Cardiac septum (tissue), 1 donor: ENCODE measurements around the gene CELA2B. TPM values are rescaled to one million over a fixed set of nuclear protein-coding genes. Genes with fewer than 3 reads are reported as not detected.
"Not testable (repeated sequence)": the region's sequence is repeated elsewhere in the genome, so short reads cannot be mapped to it uniquely, and the experiment has no call there.

Experiments used
- DNase-seq: peaks from one replicate; pipeline ENCODE4 v3.0.0-alpha.2; 2020; ENCODE audit warnings: low spot score
- intact Hi-C: fragments of 100-400 bp; cut with DNase I; formaldehyde crosslinking; loops from one replicate; pipeline ENCODE4 v1.14.0; 2022
- total RNA-seq: library from RNA; stranded (reverse); fragmentation: NEBNext Ultra II Directional; extraction: Animal tissue kit (Norgen Biotek cat#: 25700); gene quantifications from one replicate; pipeline ENCODE4 v1.2.1, GENCODE V29; 2021
- donor health status: DM: no; HTN: no; CAD: no.

CELA2B gene
- total RNA-seq, 1 donor from 2014 or later = not detected

DNA sequence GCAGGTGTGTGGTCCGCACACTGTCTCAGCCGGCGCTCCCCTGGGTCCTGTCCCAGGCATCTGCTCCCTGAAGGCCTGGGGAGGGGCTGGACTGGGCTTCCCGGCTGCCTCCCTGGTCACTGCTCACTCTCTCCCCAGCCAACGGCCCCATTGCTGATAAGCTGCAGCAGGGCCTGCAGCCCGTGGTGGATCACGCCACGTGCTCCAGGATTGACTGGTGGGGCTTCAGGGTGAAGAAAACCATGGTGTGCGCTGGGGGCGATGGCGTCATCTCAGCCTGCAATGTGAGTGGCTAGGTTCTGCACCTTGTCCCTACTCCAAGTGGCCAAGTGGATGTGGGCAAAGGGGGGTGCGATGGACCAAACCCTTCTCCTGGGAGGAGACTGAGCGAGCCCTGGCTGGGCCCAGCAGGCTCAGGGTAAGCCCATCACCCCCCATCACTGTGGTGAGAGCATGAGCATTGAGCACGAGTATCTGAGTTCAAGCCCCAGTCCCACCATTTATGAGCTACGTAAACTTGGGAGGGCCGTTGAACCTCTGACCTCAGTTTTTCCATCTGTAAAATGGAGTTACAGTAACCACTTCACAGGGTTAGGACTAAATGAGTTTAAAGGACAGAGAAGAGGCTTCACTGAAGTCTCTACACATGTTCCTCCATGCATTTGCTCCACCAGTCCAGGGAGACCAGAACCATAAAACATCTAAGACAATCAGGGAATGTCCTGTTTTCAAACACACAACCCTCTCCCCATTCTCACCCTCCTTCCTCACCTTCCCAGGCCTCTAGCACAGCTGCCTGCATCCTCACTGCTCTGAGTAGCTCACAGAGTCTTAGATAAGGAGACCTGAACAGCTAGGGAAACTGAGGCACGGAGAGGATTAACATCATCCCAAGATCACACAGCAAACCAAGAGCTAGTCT lies 31.2 kb upstream of the CELA2B start:
- intact Hi-C loops = no loop called here
- DNase-seq = no peak

DNA sequence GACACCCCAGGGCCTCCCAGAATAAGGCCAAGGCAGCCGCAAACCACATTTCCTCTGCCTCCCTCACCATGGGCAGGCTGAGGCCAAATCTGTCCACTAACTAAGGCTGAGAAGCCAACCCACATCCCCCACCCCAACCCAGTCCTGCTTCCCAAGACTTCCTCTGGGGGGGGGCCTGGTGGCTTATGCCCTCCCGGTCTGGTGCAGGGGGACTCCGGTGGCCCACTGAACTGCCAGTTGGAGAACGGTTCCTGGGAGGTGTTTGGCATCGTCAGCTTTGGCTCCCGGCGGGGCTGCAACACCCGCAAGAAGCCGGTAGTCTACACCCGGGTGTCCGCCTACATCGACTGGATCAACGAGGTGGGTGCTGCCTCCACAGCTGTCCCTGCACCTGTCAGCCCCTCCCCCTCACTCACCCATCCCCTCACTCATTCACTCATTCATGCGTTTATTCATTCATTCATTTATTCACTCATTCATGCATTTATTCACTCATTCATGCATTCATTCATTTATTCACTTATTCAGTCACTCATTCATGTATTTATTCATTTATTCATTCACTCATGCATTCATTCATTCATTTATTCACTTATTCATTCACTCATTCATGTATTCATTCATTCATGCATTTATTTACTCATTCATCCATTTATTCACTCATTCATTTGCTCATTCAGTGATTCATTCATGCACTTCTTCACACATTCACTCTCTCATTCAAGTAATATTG lies 30.3 kb upstream of the CELA2B start:
- no peak for DNase-seq
- intact Hi-C loops = no loop called here

DNA sequence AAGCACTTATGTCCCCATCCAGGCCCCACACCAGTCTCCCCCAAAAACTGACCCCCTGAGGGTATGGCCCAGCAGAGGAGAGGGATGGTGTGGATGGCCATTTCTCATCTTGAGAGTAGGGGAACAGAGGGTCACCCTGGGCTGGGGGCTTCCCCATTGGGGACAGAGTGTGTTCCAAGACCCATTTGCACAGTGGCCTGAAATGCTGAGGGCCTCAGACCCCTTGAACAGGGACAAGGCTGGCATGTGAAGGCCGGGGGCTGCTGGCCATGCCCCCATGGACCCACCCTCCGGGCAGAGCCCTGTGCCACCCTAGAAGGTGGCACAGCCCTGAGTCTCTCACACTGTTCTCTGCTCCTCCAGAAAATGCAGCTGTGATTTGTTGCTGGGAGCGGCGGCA lies 29.7 kb upstream of the CELA2B start:
- intact Hi-C loops = no loop called here
- no peak for DNase-seq

DNA sequence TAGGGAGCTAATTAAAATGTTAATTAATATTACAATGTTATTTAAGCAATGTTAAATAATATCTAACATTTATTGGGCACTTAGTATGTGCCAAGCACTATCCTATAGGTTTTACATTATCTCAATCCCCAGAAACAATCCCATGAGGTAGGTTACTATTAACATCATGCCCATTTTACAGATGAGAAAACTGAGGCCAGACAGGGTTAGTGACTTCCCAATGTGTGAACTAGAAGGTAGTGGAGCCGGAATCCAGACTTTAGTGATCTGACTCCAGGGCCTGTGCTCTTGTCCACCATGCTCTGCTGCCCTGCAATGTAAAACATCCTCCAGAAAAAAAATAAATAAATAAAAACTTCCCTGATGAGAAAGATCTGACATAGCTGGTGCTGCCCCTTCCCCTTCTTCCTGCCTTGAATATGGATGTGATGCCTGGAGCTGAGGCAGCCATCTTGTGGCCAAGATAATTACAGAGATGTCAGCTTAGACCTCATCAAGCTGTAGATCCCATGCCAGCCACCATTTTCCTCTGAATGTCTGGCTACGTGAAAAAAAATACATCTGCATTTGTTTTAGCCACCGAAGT lies 26.9 kb upstream of the CELA2B start:
- intact Hi-C loops = no loop called here
- no peak for DNase-seq

DNA sequence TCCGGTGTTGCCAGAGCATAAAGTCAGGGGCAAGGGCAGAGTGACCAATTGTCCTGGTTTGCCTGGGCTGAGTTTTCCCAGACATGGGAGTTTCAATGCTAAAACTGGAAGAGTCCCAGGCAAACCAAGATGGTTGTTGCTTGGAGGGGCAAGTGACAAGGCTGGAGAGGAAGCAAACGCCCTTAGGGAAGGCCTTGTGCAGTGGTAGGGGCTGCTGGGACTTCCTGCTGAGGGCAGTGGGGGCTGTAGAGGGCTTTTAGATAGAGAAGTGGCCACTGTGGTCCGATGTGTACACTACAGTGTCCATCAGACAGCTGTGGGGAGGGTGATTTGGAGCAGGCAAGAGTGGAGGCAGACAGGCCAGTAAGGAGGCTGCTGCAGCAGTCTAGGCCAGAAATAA lies 26.3 kb upstream of the CELA2B start:
- DNase-seq = no peak
- intact Hi-C loops = no loop called here

DNA sequence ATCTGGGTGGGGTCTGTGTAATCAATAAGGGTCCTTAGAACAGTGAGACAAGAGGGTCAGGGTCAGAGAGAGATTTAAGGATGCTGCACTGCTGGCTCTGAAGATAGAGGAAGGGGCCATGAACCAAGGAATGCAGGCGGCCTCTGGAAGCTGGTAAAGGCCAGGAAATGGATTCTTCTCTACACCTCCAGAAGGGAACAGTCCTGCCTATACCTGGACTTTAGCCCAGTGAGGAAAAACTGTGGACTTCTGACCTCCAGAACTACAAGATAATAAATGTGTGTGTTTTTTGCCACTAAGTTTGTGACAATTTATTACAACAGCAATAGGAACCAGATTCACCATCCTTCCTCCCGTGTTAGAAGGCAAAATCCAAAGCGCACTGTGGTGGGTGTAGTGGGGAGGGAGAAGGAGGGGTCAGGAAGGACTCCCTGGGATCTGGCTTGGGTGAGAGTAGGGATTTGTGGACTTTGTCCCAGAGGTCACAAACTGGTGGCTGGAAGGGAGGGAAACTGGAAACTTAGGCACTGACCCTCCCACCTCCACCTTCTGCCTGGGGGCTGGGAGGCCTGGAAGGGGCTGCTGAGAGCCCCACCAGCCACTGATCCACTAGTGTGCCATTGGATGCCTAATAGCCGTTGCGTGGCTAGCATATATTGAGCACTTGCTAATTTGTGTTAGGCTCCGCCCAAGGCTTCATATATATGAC lies 24.7 kb upstream of the CELA2B start:
- DNase-seq = no peak
- intact Hi-C loops = no loop called here

DNA sequence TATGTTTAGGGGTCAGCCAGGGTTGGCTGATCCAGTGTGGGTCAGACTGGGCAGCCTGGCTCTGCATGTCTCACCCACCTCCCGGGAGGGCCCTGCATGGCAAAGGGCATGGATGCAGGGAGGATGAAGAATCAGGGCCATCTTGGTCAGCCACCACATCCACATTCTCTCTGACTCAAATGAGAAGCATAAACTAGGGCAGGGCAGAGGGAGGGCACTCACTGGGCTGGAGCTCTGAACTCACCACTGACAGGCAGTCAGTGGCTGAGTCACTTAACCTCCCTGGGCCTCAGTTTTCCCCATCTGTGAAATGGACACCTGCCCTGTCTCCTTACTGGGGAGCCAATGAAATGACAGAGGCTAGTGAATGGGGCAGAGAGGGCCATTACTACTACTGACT lies 23.7 kb upstream of the CELA2B start:
- intact Hi-C loops = no loop called here
- DNase-seq = no peak

DNA sequence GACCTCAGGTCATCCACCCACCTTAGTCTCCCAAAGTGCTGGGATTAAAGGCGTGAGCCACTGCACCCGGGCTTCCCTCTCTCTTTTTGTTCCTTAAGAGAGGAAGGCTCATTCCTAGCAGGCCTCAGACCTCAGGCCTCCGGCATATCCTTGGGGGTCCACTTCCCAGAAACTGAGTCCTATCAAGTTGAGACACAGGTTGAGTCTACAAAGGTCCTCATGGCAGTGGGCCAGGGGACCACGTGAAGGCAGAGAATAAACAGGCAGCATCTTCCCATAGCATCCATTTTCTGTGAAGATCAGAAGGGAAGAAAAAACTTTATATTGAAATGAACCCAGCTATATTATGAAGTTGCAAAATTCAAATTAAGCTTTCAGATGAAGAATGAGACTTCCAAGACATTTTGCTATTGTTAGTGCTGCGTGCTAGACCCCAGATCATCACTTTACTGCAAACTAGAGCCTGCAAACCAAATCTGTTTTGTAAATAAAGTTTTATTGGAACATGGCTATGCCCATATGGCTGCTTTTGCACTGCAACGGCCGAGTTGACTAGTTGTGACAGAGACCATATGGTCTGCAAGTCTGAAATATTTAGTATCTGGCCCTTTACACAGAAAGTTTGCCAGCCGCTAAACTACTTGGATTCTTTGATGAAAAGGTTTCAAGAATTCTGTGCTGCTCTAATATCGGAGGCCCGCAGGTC lies 22.9 kb upstream of the CELA2B start:
- DNase-seq = no peak
- intact Hi-C loops = no loop called here

DNA sequence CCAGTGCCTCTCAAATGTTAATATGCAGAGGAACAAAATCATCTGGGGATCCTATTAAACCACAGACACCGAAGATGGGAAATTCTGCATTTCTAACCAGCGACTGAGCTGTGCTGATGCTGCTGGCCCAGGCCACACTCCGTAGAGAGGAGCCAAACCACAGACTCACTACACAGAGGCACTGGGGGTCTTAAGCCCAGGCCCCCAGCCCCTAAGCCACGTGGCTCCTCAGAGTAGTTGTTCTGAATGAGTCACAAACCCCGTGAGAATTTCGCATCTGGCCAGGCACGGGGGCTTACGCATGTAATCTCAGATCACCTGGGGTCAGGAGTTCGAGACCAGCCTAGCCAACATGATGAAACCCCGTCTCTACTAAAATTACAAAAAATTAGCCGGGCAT lies 22.2 kb upstream of the CELA2B start:
- intact Hi-C loops = no loop called here
- DNase-seq = no peak

DNA sequence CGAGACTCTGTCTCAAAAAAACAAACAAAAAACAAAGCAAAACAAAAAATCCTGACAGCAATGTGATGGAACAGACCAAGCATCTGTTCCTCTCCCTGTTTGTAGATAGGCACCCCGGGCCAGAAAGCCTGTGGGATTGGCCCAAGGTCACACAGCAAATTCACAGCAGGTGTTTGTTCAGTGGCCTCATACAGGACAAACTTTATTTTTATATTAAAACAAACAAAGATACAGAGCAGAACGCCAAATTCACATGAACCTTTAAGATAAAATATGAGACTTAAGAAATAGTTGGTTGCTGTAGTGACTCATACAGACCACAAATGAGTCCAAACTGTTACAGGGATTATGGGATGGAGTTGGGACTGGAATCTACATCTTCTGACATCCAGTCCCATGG lies 21.6 kb upstream of the CELA2B start:
- intact Hi-C loops = no loop called here
- no peak for DNase-seq

DNA sequence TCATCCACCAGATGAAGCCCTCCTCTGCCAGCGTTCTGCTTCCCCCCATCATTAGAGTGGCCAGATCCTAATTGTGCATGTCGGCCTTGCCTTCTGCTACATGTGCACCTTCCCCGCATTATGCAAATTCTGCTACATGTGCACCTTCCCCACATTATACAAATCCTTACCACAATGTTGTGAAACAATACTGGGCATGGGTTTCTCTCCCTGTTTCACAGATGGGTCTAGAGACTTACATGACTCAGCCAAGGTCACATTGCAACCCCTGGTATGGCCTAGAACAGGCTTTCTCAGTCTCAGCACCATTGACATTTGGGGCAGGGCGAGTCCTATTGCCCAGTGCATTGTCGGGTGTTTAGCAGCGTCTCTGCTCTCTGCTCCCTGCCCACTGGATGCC lies 20.4 kb upstream of the CELA2B start:
- no peak for DNase-seq
- intact Hi-C loops = no loop called here

DNA sequence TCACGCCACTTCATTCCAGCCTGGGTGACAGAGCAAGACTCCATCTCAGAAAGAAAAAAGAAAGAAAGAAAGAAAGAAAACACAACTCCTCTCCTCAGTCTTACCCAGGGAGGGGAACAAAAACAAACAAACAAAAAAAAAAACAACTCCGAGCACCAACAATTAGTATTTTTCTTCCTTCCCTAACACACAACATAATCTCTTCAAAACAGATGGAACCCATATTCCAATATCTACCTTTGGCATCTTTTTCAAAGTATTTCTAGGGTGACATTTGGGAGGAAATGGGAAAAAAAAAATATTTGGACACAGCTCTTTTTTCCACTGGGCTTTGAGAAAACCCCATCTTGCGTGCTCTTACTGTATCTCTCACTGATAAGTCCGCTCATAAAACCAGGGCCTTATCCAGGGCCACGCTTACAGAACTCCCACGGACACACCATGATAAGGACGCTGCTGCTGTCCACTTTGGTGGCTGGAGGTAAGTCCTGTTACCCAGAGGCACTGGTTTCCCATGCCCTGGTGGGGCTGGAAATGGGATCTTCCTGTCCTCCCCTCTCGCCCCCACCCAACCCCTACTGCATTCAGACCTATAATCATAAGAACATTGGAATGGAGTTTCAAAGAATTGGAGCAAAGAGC lies 19.5 kb upstream of the CELA2B start, which contains the start of gene CELA2A:
Gene CELA2A, plus strand, starts transcription at position 420 of the 642 bp plus-strand sequence. Its CDS starts 22 bp downstream, at position 442.
- no peak for DNase-seq
- intact Hi-C loops = no loop called here

DNA sequence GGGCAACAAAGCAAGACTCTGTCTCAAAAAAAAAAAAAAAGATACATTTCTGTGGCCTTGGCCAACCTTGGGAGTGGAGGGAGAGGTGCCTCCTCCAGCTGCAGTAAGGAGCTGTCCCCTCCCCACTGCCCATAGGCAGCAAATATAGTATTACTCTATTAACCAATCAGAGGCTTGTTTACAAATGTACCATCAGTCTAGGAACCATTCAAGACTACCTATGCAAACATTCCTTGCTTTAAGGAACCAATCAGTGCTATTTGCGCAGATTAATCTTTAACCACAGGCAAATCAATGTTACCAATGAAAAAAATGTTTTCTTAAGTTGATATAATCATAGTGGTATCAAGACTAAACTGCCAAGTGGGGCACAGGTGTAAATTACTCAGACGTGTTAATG lies 18.3 kb upstream of the CELA2B start:
- no peak for DNase-seq
- intact Hi-C loops = no loop called here

DNA sequence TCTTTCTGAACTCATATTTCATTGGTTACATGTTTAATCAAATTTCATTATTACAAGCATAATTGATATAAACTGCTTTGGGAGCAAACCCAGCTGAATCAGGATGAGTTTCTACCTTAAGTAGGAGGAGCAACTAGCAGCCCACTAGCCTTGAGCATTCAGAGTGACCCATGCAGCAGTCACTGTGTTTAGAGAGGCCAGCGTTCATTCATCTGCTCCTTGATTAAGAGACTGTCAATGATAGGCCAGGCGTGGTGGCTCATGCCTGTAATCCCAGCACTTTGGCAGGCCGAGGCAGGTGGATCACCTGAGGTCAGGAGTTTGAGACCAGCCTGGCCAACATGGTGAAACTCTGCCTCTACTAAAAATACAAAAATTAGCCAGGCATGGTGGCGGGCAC lies 17.5 kb upstream of the CELA2B start:
- DNase-seq, intact Hi-C loops: not testable (repeated sequence)

DNA sequence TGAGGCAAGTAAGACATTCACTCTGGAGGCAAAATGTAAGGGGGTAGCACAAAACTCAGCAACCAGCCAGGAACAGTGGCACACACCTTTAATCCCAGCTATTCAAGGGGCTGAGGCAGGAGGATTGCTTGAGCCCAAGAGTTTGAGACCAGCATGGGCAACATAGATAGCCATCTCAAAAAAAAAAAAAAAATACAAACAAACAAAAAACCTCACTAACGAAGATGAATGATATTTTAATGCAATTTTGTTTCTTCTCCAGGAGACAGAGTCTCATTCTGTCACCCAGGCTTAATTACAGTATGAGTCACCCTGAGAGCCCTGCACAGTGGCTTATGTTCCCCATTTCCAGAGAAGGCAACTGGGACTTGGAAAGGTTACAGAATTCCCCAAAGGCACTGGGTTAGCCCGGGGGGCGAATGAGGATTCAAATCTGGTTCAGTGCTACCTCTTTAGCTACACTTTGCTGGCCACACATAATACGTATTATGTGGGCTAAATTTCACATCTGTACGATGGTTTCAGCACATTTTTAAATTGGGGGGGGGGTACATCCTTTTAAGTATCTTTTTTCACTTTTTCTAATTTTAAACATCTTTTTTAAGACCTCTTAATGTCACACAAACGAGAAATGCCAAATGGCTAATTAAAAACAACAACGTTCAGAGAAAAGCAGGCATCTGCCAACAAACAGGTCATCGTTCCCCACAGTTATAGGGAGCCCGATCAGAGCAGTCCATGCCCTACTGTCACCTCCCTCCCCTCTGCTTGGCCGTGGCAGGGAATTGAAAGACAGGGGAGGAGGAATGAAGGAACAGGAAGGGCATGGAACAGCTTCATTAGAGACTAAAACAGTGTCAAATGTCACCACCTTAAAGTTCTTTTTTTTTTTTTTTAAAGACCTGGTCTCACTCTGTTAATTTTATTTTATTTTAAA lies 15.9 kb upstream of the CELA2B start:
- intact Hi-C loops = no loop called here
- DNase-seq = no peak

DNA sequence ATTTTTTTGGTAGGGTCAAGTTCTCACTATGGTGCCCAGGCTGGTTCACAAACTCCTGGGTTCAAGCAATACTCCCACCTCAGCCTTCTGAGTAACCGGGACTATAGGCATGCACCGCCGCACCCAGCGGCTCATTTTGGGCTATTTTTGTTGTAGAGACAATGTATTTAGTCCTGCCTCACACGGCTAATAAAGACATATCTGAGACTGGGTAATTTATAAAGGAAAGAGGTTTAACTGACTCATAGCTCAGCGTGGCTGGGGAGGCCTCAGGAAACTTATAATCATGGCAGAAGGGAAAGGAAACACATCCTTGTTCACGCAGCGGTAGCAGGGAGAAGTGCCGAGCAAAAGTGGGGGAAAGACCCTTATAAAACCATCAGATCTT lies 15.2 kb upstream of the CELA2B start:
- intact Hi-C loops = no loop called here
- no peak for DNase-seq

DNA sequence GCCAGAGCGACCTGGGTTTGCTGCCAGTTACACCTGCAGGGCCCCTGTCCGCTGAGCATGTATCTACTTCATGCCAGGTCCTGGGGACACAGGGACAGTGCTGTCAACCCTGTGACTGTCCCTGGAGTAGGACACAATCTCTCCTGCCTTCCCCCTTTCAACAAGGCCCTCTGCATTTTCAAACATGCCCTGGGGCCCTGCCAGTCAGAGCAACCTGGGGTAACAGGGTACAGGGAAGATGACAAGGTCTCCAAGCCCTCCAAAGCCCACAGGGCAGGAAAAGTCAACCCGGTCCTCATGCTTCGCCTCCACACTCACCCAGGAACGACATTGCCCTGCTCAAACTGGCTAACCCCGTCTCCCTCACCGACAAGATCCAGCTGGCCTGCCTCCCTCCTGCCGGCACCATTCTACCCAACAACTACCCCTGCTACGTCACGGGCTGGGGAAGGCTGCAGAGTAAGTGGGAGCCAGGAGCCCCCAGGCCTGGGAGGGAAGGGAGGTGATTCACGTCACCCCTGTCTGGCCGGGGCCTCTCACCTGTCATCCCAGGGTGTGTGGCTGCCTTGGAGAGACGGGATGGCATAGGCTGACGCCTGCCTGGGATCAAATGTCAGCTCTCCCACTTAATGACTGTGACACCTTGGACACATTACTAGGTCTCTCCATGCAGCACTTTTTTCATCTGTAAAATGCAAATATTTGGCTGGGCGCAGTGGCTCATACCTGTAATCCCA lies 12.7 kb upstream of the CELA2B start:
- DNase-seq = not testable (repeated sequence)

More for the DNA sequence above, 12.7 kb upstream of the CELA2B start:
- intact Hi-C loops = not testable (repeated sequence)
